A549 (cell line): Measurements from ENCODE around the gene PRKCQ. TPM values are rescaled to one million over a fixed set of nuclear protein-coding genes. Genes with fewer than 3 reads are reported as not detected.

Experiments used
- ATAC-seq, 2 experiments: fragments of 200-7000 bp in 1 of 2; fragments of >200 bp in 1 of 2; cut with Nextera tagmentation in 1 of 2; cut with Tn5 transposase in 1 of 2; 3 replicates each; pipeline versions ENCODE4 v1.8.0 to v1.9.1; 2018 to 2020; ENCODE audit warnings: mild to moderate bottlenecking in 1 of 2, moderate library complexity in 1 of 2
- CTCF ChIA-PET: fragments of 300-600 bp; sonication (Branson Sonifier 250); formaldehyde crosslinking; extraction: SDS; loops from one replicate; lab custom pipeline; 2021; ENCODE audit warnings: antibody characterized with exemption, inconsistent platforms; lab: Yijun Ruan, JAX
- POLR2A ChIA-PET: fragments of 350-600 bp; formaldehyde crosslinking; extraction: SDS; loops from one replicate; lab custom pipeline; 2021; ENCODE audit warnings: antibody characterized with exemption, inconsistent platforms; lab: Yijun Ruan, JAX
- DNase-seq, 2 experiments: peaks; one replicate each; pipeline versions ENCODE4 v3.0.0 to v3.0.0-alpha.2; 2011 to 2016; ENCODE audit warnings: low read depth in 1 of 2, low spot score in 1 of 2
- FAIRE-seq: peaks from 2 replicates; lab custom pipeline; 2011; peaks lifted over from hg19 to GRCh38; lab: Jason Lieb, UNC
- H3K27ac ChIP-seq, 2 experiments: fragments of >200 bp; sonication (Bioruptor Twin); formaldehyde crosslinking; 3 replicates each; pipeline ENCODE4 v1.5.1; 2016 to 2017
- H3K4me1 ChIP-seq: fragments of >200 bp; sonication (Bioruptor Twin); formaldehyde crosslinking; 3 replicates; pipeline ENCODE4 v1.6.1; 2016
- H3K4me2 ChIP-seq: fragments of >200 bp; sonication (Bioruptor Twin); formaldehyde crosslinking; 3 replicates; pipeline ENCODE4 v1.6.1; 2016
- H3K4me3 ChIP-seq: fragments of >200 bp; sonication (Bioruptor Twin); formaldehyde crosslinking; 3 replicates; pipeline ENCODE4 v1.5.1; 2016
- H3K9me3 ChIP-seq: fragments of >200 bp; sonication (Bioruptor Twin); formaldehyde crosslinking; 3 replicates; pipeline ENCODE4 v1.6.1; 2016
- CBX8 ChIP-seq: fragments of 200-600 bp; sonication (generic); IDR thresholded peaks from 2 replicates; pipeline ENCODE4 v1.6.1; 2016
- E2F6 ChIP-seq: IDR thresholded peaks from 2 replicates; pipeline ENCODE4 v1.6.1; 2012; ENCODE audit warnings: low read depth, borderline replicate concordance
- EHF ChIP-seq: fragments of 250-450 bp; sonication (Bioruptor Pico); IDR thresholded peaks from 2 replicates; pipeline ENCODE4 v1.5.0; 2020; ENCODE audit warnings: mild to moderate bottlenecking
- EHMT2 ChIP-seq: fragments of 200-600 bp; sonication (generic); IDR thresholded peaks from 2 replicates; pipeline ENCODE4 v1.6.1; 2016; ENCODE audit warnings: antibody characterized with exemption, low read depth, mild to moderate bottlenecking, moderate library complexity
- HDAC2 ChIP-seq: fragments of 200-600 bp; sonication (generic); IDR thresholded peaks from 2 replicates; pipeline ENCODE4 v1.6.1; 2016
- HOXA7 ChIP-seq: fragments of 250-450 bp; sonication (Bioruptor Pico); IDR thresholded peaks from 2 replicates; pipeline ENCODE4 v1.5.0; 2020; ENCODE audit warnings: mild to moderate bottlenecking, moderate library complexity
- HOXB13 ChIP-seq: fragments of 250-450 bp; sonication (Bioruptor Pico); IDR thresholded peaks from 2 replicates; pipeline ENCODE4 v1.5.0; 2020; ENCODE audit warnings: low read depth, mild to moderate bottlenecking, moderate library complexity
- KDM5A ChIP-seq: fragments of 200-600 bp; sonication (generic); IDR thresholded peaks from 2 replicates; pipeline ENCODE4 v1.6.1; 2016; ENCODE audit warnings: antibody characterized with exemption, mild to moderate bottlenecking
- MAFK ChIP-seq: fragments of 450-650 bp; IDR thresholded peaks from 2 replicates; pipeline ENCODE4 v1.6.1; 2014; ENCODE audit not compliant: partially characterized antibody
- MAX ChIP-seq: IDR thresholded peaks from 2 replicates; pipeline ENCODE4 v1.6.1; 2012
- MYC ChIP-seq: IDR thresholded peaks from 2 replicates; pipeline ENCODE4 v1.6.1; 2012; ENCODE audit warnings: mild to moderate bottlenecking, inconsistent platforms, low read length, improper control_type of control experiment, borderline replicate concordance
- NPAS2 ChIP-seq: fragments of 250-450 bp; sonication (Bioruptor Pico); IDR thresholded peaks from 2 replicates; pipeline ENCODE4 v1.8.0; 2022; ENCODE audit warnings: mild to moderate bottlenecking, moderate library complexity, borderline replicate concordance
- POLR2A ChIP-seq: IDR thresholded peaks from 2 replicates; pipeline ENCODE4 v1.6.1; 2012; ENCODE audit warnings: mild to moderate bottlenecking, low read length
- POLR2AphosphoS2 ChIP-seq: conservative IDR thresholded peaks from 2 replicates; pipeline ENCODE4 v1.6.1; 2012; ENCODE audit warnings: low read length, improper control_type of control experiment, inconsistent platforms
- SMC3 ChIP-seq: fragments of >200 bp; sonication (Bioruptor Twin); formaldehyde crosslinking; IDR thresholded peaks from 3 replicates; pipeline ENCODE4 v1.6.1; 2018; ENCODE audit warnings: inconsistent platforms
- TFCP2L1 ChIP-seq: fragments of 250-450 bp; sonication (Bioruptor Pico); IDR thresholded peaks from 2 replicates; pipeline ENCODE4 v1.5.0; 2021; ENCODE audit warnings: mild to moderate bottlenecking
- ZC3H11A ChIP-seq: fragments of 450-650 bp; IDR thresholded peaks from 2 replicates; pipeline ENCODE4 v1.6.1; 2014; ENCODE audit warnings: antibody characterized with exemption, mild to moderate bottlenecking
- ZFP36 ChIP-seq: fragments of 450-650 bp; IDR thresholded peaks from 2 replicates; pipeline ENCODE4 v1.6.1; 2014; ENCODE audit warnings: borderline replicate concordance; ENCODE audit not compliant: partially characterized antibody
- ZNF302 ChIP-seq: fragments of 250-450 bp; sonication (Bioruptor Pico); IDR thresholded peaks from 2 replicates; pipeline ENCODE4 v1.9.0; 2021; ENCODE audit warnings: inconsistent platforms, mild to moderate bottlenecking, moderate library complexity
- WGBS: methylation state at CpG from one replicate; pipeline ENCODE4 v1.1.6; 2017; ENCODE audit errors: missing lambda C conversion rate; 5-methylcytosine and 5-hydroxymethylcytosine counted together
- polyA plus RNA-seq, 4 experiments: library from polyadenylated mRNA; depleted of rRNA in 3 of 4; stranded (reverse); fragments of >200 nt; fragmentation: RNase III in 1 of 4; extraction: RNeasy Plus Mini Kit Qiagen cat#74134 plus additional on column Dnase treatment in 1 of 4; gene quantifications; 2 replicates in 3 of 4; 3 replicates in 1 of 4; pipeline ENCODE4 v1.2.3, GENCODE V29; 2011 to 2017

Gene PRKCQ
- polyA plus RNA-seq, 2 of the 4 experiments (the other 2 are of a cell fraction): 3.7 to 7.1 TPM

DNA sequence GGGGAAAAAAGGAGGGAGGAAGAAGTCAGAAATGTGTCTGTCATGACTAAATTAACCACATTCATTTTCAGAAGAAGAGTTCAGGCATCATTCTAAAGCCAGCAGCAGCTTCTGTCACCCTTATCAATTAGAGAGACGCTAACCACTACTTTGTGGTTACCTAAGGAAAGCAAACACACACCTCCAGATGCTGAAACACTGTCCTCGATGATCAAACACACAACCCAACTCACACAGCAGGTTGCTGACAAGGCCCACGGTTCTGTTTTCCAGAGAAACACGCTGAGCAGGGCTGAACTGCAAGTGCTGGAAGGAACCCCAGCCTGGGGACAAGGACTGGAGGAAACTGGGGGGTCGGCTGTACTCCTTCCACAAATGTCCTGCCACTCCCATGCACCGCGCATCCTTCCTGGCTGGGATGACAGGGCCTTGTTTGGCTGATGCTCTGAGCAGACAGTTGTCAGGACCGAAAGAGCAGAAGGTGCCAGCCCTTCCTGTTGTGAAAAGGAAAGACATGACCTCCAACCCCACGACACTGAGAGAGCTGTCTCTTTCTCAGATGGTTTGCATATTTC, 36.6 kb downstream of the PRKCQ start (continued):
- no peak for TF ChIP-seq KDM5A

DNA sequence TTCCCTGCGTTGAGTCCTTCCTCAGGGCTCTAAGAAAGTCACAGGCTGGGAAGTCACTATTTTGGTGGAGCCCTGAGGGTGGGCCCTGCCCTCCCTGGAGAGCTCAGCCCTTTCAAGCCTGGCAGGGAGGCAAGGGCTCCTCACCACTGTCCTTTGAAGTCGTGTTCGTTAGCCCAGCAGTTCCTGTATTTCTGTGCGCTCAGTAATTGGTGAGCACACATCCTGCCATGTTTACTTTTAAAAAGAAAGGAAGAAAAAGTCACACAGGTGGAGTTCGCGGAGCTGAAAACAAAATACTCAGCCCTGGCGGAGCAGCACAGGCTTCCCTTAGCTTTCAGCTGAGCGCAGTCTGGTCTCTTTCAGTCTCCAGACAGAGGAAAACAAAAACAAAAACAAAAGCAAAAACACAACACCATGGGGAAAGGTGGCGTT, 37.1 kb downstream of the PRKCQ start:
- CTCF ChIA-PET: interaction anchor here (0.6 to 1.7 kb wide), 2 partner anchors 13 to 182 kb away, joined by 3 to 7 read pairs; no protein-coding TSS in a partner anchor
- ATAC-seq: no peak
- Histone ChIP-seq H3K27ac (no peak overlapping the region), H3K9me3 (no peaks in the 10 kb centered on the region), H3K4me1 (no peaks in the 10 kb centered on the region), H3K4me3 (no peak overlapping the region), H3K4me2 (no peak overlapping the region)
- WGBS: 86% methylated on average over 9 of the region's 9 CpGs
- no peak for FAIRE-seq
- TF ChIP-seq ZFP36 (no peak), ZNF302 (CRISPR knock-in tag) (no peak), EHMT2 (no peak), POLR2AphosphoS2 (no peak), TFCP2L1 (CRISPR knock-in tag) (no peak), MYC (no peak), CBX8 (no peak)
- DNase-seq: no peak
- POLR2A ChIA-PET: no interaction called here

DNA sequence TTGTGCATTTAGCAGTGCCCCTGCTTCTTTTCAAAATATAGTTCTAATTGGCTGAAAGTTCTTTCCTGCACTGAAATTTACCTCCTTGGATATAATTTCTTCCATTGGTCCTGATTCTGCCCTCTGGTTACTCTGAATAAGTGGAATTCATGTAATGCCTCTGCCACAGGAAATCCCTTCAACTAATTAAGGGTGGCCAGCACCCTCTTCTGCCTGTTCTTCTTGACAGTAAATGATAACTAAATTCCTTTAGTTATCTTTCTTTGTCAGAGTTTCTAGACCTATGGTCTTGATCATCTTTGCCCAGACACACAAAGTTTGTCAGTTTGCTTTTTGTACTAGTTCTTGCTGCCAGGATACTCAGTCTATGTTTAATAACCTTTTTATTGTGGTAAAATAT, 40.2 kb downstream of the PRKCQ start:
- POLR2A ChIA-PET: no interaction called here
- TF ChIP-seq ZC3H11A: no peak
- TF ChIP-seq MYC: no peak
- no peak for TF ChIP-seq NPAS2
- TF ChIP-seq, all 56 proteins: peak for 0
- FAIRE-seq (no peak), DNase-seq (no peak), ATAC-seq (no peak)
- CTCF ChIA-PET: no interaction called here
- H3K4me2 ChIP-seq: no peak overlapping the region
- H3K4me1 ChIP-seq: no peaks in the 10 kb centered on the region
- no peak overlapping the region for H3K4me3 ChIP-seq
- no peaks in the 10 kb centered on the region for H3K9me3 ChIP-seq
- H3K27ac ChIP-seq: no peak overlapping the region

DNA sequence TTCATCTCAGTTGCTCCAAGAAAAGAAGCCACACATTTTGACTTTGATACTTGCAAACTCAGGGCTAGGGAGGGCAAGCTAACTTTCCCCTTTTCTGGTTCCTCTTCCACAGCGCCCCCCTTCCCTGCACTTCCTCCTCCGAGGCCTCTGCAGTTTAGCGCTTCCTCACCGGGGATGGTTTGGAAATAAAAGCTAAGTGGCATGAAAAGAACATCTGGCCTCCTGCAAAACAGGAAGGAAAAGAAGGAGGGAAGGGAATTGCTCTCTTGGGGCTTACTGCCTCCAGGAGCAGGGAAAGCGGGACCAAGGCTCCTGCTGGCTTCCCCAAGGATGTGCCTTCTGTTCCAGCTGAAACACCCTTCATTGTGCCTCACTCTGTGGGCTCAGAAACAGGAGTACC, 42.3 kb downstream of the PRKCQ start:
- ChIA-PET POLR2A (no interaction called here), CTCF (interaction anchor here (0.5 to 1.4 kb wide), 3 partner anchors 31 to 1157 kb away, joined by 3 read pairs; no protein-coding TSS in a partner anchor)
- FAIRE-seq (no peak), DNase-seq (no peak), ATAC-seq (no peak)
- TF ChIP-seq HDAC2 (no peak), SMC3 (no peak), HOXB13 (CRISPR knock-in tag) (no peak), TFCP2L1 (CRISPR knock-in tag) (no peak), HOXA7 (CRISPR knock-in tag) (no peak)
- Histone ChIP-seq H3K4me3 (no peak overlapping the region), H3K27ac (no peak overlapping the region), H3K9me3 (no peaks in the 10 kb centered on the region), H3K4me2 (no peak overlapping the region), H3K4me1 (no peaks in the 10 kb centered on the region)
- WGBS: 84% methylated on average over 5 of the region's 5 CpGs

DNA sequence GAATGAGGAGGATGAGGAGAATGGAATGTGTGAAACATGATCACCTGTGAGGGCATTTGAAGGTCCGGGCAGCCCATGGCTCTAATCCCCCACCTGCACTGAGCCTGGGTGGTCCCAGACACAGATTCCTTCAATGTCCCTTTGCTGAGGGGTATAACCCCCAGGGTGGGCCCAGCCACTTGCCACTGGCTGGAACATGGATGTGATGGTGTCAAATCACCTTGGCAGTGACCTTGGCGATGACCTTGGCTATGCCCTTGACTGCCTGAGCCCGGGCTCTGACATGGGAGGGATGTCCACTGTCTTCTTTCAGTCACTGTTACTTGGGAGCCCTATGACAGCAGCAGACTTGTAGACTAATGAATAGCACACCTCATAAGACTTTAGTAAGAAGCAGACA, 44.0 kb downstream of the PRKCQ start:
- ChIA-PET POLR2A (no interaction called here), CTCF (no interaction called here)
- no peaks in the 10 kb centered on the region for H3K9me3 ChIP-seq
- no peak overlapping the region for H3K4me3 ChIP-seq
- FAIRE-seq: no peak
- ATAC-seq: no peak
- H3K27ac ChIP-seq: no peak overlapping the region
- H3K4me2 ChIP-seq: no peak overlapping the region
- DNase-seq: no peak
- no peaks in the 10 kb centered on the region for H3K4me1 ChIP-seq
- WGBS: 69% methylated on average over 3 of the region's 3 CpGs
- TF ChIP-seq ZNF302 (CRISPR knock-in tag): no peak
- no peak for TF ChIP-seq MAFK
- TF ChIP-seq EHF (CRISPR knock-in tag): no peak
- no peak for TF ChIP-seq POLR2A
- no peak for TF ChIP-seq TFCP2L1 (CRISPR knock-in tag)
- no peak for TF ChIP-seq CBX8
- TF ChIP-seq E2F6: no peak
- no peak for TF ChIP-seq MAX
- no peak for TF ChIP-seq MYC
